Hepatocyte (in vitro differentiated cells): ENCODE results near the gene RBM33. TPM values are rescaled to one million over a fixed set of nuclear protein-coding genes. Genes with fewer than 3 reads are reported as not detected.
A peak's percentile ranks its signal among the peaks of the same experiment; 100 is the strongest.

Source experiments
- DNase-seq: peaks from one replicate; pipeline ENCODE4 v3.0.0-alpha.2; 2016; ENCODE audit warnings: low spot score
- H2AFZ ChIP-seq: fragments of 200-600 bp; sonication (generic); 2 replicates; pipeline ENCODE4 v1.6.0; 2016; ENCODE audit warnings: antibody characterized with exemption, mild to moderate bottlenecking
- H3K27ac ChIP-seq: fragments of 200-600 bp; sonication (generic); 2 replicates; pipeline ENCODE4 v1.5.1; 2016; ENCODE audit warnings: mild to moderate bottlenecking
- H3K27me3 ChIP-seq: fragments of 200-600 bp; sonication (generic); 2 replicates; pipeline ENCODE4 v1.6.1; 2016
- H3K36me3 ChIP-seq: fragments of 200-600 bp; sonication (generic); replicated peaks from 2 replicates; pipeline ENCODE4 v1.5.1; 2016; ENCODE audit warnings: low read depth; ENCODE audit not compliant: insufficient read depth
- H3K4me1 ChIP-seq: fragments of 200-600 bp; sonication (generic); 2 replicates; pipeline ENCODE4 v1.5.1; 2016; ENCODE audit warnings: mild to moderate bottlenecking, moderate library complexity; ENCODE audit not compliant: insufficient read depth
- H3K4me2 ChIP-seq: fragments of 200-600 bp; sonication (generic); 2 replicates; pipeline ENCODE4 v1.6.0; 2016
- H3K4me3 ChIP-seq: fragments of 200-600 bp; sonication (generic); 2 replicates; pipeline ENCODE4 v1.5.1; 2016; ENCODE audit warnings: mild to moderate bottlenecking
- H3K79me2 ChIP-seq: fragments of 200-600 bp; sonication (generic); 2 replicates; pipeline ENCODE4 v1.6.0; 2017; ENCODE audit warnings: mild to moderate bottlenecking
- H3K9me2 ChIP-seq: fragments of 200-600 bp; sonication (generic); replicated peaks from 2 replicates; pipeline ENCODE4 v1.6.0; 2017; ENCODE audit warnings: mild to moderate bottlenecking; ENCODE audit not compliant: insufficient read depth
- H3K9me3 ChIP-seq: fragments of 200-600 bp; sonication (generic); 2 replicates; pipeline ENCODE4 v1.5.1; 2016; ENCODE audit warnings: low read depth, mild to moderate bottlenecking
- H4K20me1 ChIP-seq: fragments of 200-600 bp; sonication (generic); 2 replicates; pipeline ENCODE4 v1.6.0; 2016; ENCODE audit warnings: mild to moderate bottlenecking; ENCODE audit not compliant: insufficient read depth, poor library complexity, severe bottlenecking
- EZH2 ChIP-seq: fragments of 200-600 bp; sonication (generic); IDR thresholded peaks from 2 replicates; pipeline ENCODE4 v1.6.1; 2016; ENCODE audit warnings: antibody characterized with exemption, mild to moderate bottlenecking, borderline replicate concordance
- EZH2phosphoT487 ChIP-seq: fragments of 200-600 bp; sonication (generic); IDR thresholded peaks from one replicate; pipeline ENCODE4 v1.6.1; 2018; ENCODE audit warnings: antibody characterized with exemption, mild to moderate bottlenecking, low read depth, moderate library complexity; ENCODE audit not compliant: unreplicated experiment, severe bottlenecking
- WGBS: methylation state at CpG from one replicate; pipeline ENCODE4 v1.1.6; 2016; ENCODE audit warnings: low lambda C conversion rate; ENCODE audit errors: missing lambda C conversion rate; 5-methylcytosine and 5-hydroxymethylcytosine counted together
- polyA plus RNA-seq: library from polyadenylated mRNA; unstranded; fragments of >200 nt; fragmentation: Nextera tagmentation; extraction: Ambion mirVana; gene quantifications from 2 replicates; pipeline ENCODE4 v1.2.1, GENCODE V29; 2016
- total RNA-seq: library from RNA; depleted of rRNA; stranded (reverse); fragments of >200 nt; gene quantifications from 2 replicates; pipeline ENCODE4 v1.2.3, GENCODE V29; 2014
- TF ChIP-seq, protein P1 (sequence below): fragments of 200-600 bp; sonication (generic); IDR thresholded peaks from 2 replicates; pipeline ENCODE4 v1.5.1; 2016; ENCODE audit warnings: antibody characterized with exemption, mild to moderate bottlenecking; ENCODE audit not compliant: poor library complexity

RBM33 gene
- total and polyA plus RNA-seq, 2 experiments from 2014 or later: 24.8 to 40.8 TPM

DNA sequence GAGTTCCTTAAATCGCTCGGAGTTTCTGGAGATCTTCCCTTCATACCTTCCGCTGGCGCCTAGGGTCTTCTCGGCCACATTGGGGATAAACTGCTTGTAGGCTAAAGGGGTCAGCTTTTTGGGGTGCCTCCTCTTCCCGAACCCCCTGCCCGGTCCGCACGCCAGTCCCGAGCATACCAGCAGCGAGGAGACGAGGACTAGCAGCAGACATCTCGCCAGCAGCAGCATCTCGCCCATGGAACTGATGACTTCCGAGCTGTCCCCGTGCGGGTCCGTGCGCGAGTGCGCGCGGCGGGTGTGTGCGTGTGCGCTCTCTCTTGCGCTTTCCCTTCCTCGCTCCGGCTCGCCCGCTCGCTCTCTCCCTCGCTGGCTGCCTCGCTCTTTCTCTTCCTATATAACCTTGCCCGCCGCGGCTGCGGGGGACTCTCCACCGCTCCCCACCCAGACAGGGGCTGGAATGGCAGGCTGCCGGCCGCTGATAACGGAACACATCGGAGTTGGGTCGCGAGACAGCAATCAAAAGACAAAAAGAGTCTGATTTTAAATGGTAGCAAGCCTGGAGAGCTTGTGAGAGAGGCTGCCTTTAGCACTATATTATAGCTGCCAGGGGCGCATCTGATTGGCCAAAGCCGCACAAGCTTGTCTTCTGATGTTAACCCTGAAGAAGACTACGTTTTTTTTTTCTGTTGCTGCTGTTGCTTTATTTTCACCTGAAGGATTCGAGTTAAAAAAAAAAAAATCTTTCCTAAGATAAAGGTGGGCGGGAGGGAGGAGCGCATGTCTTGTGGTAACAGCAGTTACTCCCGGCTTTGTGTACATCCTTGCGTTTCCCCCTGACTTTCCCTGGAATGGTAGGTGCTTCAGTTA, 167.7 kb downstream of the RBM33 start, which contains the start of gene SHH:
Gene SHH (minus strand): TSS at position 569 of the 867 bp plus-strand sequence. CDS start 341 bp downstream, at position 228.
- peak within 1 kb of the TSS; percentile 72 for H3K4me3 ChIP-seq
- TF ChIP-seq, protein P1, sequence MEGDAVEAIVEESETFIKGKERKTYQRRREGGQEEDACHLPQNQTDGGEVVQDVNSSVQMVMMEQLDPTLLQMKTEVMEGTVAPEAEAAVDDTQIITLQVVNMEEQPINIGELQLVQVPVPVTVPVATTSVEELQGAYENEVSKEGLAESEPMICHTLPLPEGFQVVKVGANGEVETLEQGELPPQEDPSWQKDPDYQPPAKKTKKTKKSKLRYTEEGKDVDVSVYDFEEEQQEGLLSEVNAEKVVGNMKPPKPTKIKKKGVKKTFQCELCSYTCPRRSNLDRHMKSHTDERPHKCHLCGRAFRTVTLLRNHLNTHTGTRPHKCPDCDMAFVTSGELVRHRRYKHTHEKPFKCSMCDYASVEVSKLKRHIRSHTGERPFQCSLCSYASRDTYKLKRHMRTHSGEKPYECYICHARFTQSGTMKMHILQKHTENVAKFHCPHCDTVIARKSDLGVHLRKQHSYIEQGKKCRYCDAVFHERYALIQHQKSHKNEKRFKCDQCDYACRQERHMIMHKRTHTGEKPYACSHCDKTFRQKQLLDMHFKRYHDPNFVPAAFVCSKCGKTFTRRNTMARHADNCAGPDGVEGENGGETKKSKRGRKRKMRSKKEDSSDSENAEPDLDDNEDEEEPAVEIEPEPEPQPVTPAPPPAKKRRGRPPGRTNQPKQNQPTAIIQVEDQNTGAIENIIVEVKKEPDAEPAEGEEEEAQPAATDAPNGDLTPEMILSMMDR: no peak
- TF ChIP-seq EZH2 (peak; percentile 89), EZH2phosphoT487 (no peak)
- no peaks in the 10 kb centered on the region for H3K36me3 ChIP-seq
- H3K79me2 ChIP-seq: peaks cover 24% of the 10 kb centered on the region
- peaks cover 14% of the 10 kb centered on the region for H3K4me1 ChIP-seq
- H3K27ac ChIP-seq: peak within 1 kb of the TSS; percentile 96
- H2AFZ ChIP-seq: peak within 1 kb of the TSS; percentile 85
- H3K9me3 ChIP-seq: no peaks in the 10 kb centered on the region
- H3K4me2 ChIP-seq: peak within 1 kb of the TSS; percentile 95
- peak; percentile 61 for DNase-seq
- H3K9me2 ChIP-seq: no peaks in the 10 kb centered on the region
- 3% methylated on average over 53 of the region's 53 CpGs for WGBS
- peaks cover 73% of the 10 kb centered on the region for H3K27me3 ChIP-seq
- no peaks in the 10 kb centered on the region for H4K20me1 ChIP-seq

DNA sequence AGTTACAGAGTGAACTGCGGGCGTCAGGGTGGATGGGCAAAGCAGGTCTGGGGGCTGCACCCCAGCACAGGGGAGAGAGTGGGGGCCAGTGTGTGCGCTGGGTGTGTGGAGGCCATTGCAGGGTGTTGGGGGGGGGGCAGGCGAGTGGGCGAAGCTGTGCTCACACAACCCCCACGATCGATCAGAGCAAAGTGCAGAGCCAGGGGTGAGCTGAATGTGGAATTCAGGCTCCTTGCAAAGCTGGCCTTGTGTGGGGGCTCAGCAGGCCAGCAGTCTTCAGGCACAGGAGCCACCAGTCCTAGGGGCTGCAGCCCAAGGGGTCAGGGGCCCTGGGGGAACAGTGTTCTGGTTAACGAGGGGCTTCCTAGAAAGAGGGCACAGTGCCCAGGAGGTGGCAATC, 168.7 kb downstream of the RBM33 start:
- H3K4me1 ChIP-seq: peaks cover 8% of the 10 kb centered on the region
- H3K9me2 ChIP-seq: no peaks in the 10 kb centered on the region
- TF ChIP-seq EZH2: no peak
- no peaks in the 10 kb centered on the region for H3K9me3 ChIP-seq
- H3K79me2 ChIP-seq: peaks cover 24% of the 10 kb centered on the region
- H3K4me2 ChIP-seq: peak overlapping the region; percentile 95
- peaks cover 68% of the 10 kb centered on the region for H3K27me3 ChIP-seq
- 37% methylated on average over 8 of the region's 8 CpGs for WGBS
- H3K4me3 ChIP-seq: no peak overlapping the region
- DNase-seq: no peak
- H4K20me1 ChIP-seq: no peaks in the 10 kb centered on the region
- peak overlapping the region; percentile 96 for H3K27ac ChIP-seq
- H3K36me3 ChIP-seq: no peaks in the 10 kb centered on the region
- no peak overlapping the region for H2AFZ ChIP-seq

DNA sequence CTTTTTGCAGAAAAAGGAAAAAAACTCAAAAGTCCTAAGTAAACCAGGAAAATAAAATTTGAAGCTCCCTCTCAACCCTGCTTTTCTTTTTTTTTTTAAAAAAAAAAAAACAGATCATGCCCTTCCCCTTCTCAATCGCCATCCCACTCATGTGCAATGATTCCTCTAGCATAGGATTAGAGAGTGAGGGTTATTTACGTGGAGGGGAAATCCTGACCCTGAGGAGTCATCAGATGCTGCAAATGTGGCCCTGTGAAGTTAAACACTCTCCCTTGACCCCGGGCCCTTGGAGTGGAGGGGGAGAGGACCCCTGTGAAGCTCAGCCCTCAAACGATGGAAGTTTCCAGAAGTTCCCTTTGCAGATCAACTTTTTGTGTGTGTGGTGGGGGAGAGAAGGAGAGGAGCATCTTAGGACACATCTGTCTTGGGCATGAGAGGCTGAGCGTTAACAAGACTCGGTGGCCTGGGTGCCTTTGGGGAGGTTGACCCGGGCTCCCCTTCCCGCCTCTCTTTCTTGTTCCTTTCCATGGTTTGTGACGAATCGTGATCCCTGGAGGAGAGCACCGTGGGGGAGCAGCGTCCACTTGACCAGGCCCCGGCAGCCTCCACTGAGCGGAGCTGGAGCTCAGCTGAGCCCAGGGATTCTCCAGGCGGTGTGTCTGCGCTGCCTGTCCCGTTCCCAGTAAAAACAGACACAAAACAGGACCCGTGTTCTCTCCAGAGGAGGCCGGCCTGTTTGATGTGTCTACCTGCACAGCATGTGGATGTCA, 169.3 kb downstream of the RBM33 start:
- Histone ChIP-seq H3K27me3 (peaks cover 65% of the 10 kb centered on the region), H3K4me2 (peak overlapping the region; percentile 95), H3K9me2 (no peaks in the 10 kb centered on the region), H3K4me1 (peaks cover 2% of the 10 kb centered on the region), H3K36me3 (no peaks in the 10 kb centered on the region), H4K20me1 (no peaks in the 10 kb centered on the region), H3K4me3 (no peak overlapping the region), H3K9me3 (no peaks in the 10 kb centered on the region), H2AFZ (no peak overlapping the region), H3K27ac (no peak overlapping the region), H3K79me2 (peaks cover 24% of the 10 kb centered on the region)
- 42% methylated on average over 19 of the region's 19 CpGs for WGBS
- no peak for DNase-seq
- TF ChIP-seq EZH2 (no peak), EZH2phosphoT487 (no peak)
- TF ChIP-seq, protein P1: no peak
